ENCODE measurements around the gene HOXA11. TPM values are rescaled to one million over a fixed set of nuclear protein-coding genes. Genes with fewer than 3 reads are reported as not detected.

Gene HOXA11
- total RNA-seq, 2 donors from 2014 or later: 0.28 to 3.7 TPM

- no peaks in the 10 kb centered on the region for H3K27me3 ChIP-seq (replicated peaks; ENCODE audit: insufficient read depth)
- no peak for ATAC-seq (ENCODE audit: insufficient number of reproducible peaks, low FRiP score, low read depth)
- H3K27ac ChIP-seq: peak overlapping the region in 1 of 2 donors; percentile 24
- H3K36me3 ChIP-seq: no peaks in the 10 kb centered on the region
- H3K9me3 ChIP-seq: no peaks in the 10 kb centered on the region
- H3K4me1 ChIP-seq (ENCODE audit: control insufficient read depth in 1 of 2, low read depth in 2 of 2): peaks cover 7 to 21% of the 10 kb centered on the region in 2 donors
- no peak for TF ChIP-seq CTCF (IDR thresholded peaks at IDR 0.05)
- no peak overlapping the region for H3K4me3 ChIP-seq
- DNase-seq (ENCODE audit: low spot score): no peak
Measured at GRCh38 chr7:27134392-27134791, 50.6 kb downstream of the HOXA11 start.

- Histone ChIP-seq H3K4me1 (ENCODE audit: control insufficient read depth in 1 of 2, low read depth in 2 of 2) (peaks cover 7 to 29% of the 10 kb centered on the region in 2 donors), H3K9me3 (no peaks in the 10 kb centered on the region), H3K27me3 (replicated peaks; ENCODE audit: insufficient read depth) (no peaks in the 10 kb centered on the region), H3K27ac (peak overlapping the region in 1 of 2 donors; percentile 24), H3K36me3 (no peaks in the 10 kb centered on the region), H3K4me3 (no peak overlapping the region)
- no peak for DNase-seq (ENCODE audit: low spot score)
- TF ChIP-seq CTCF (IDR thresholded peaks at IDR 0.05): no peak
- no peak for ATAC-seq (ENCODE audit: insufficient number of reproducible peaks, low FRiP score, low read depth)
Measured at GRCh38 chr7:27133409-27134231, 51.4 kb downstream of the HOXA11 start.

GRCh38 chr7:27132978-27133377, 52.1 kb downstream of the HOXA11 start:
- H3K4me1 ChIP-seq (ENCODE audit: control insufficient read depth in 1 of 2, low read depth in 2 of 2): peaks cover 7 to 34% of the 10 kb centered on the region in 2 donors
- no peak overlapping the region for H3K27ac ChIP-seq
- H3K36me3 ChIP-seq: no peaks in the 10 kb centered on the region
- H3K27me3 ChIP-seq (replicated peaks; ENCODE audit: insufficient read depth): no peaks in the 10 kb centered on the region
- ATAC-seq (ENCODE audit: insufficient number of reproducible peaks, low FRiP score, low read depth) (no peak), DNase-seq (ENCODE audit: low spot score) (no peak)
- H3K4me3 ChIP-seq: no peak overlapping the region
- no peaks in the 10 kb centered on the region for H3K9me3 ChIP-seq
- TF ChIP-seq CTCF (IDR thresholded peaks at IDR 0.05): no peak

GRCh38 chr7:27132214-27132613, 52.8 kb downstream of the HOXA11 start:
- H3K9me3 ChIP-seq: no peaks in the 10 kb centered on the region
- DNase-seq (ENCODE audit: low spot score): no peak
- peaks cover 7 to 41% of the 10 kb centered on the region in 2 donors for H3K4me1 ChIP-seq (ENCODE audit: control insufficient read depth in 1 of 2, low read depth in 2 of 2)
- TF ChIP-seq CTCF (IDR thresholded peaks at IDR 0.05): no peak
- no peak overlapping the region for H3K4me3 ChIP-seq
- no peaks in the 10 kb centered on the region for H3K27me3 ChIP-seq (replicated peaks; ENCODE audit: insufficient read depth)
- no peaks in the 10 kb centered on the region for H3K36me3 ChIP-seq
- no peak overlapping the region for H3K27ac ChIP-seq
- no peak for ATAC-seq (ENCODE audit: insufficient number of reproducible peaks, low FRiP score, low read depth)

GRCh38 chr7:27131390-27131819, 53.6 kb downstream of the HOXA11 start:
- Histone ChIP-seq H3K4me1 (ENCODE audit: control insufficient read depth in 1 of 2, low read depth in 2 of 2) (peaks cover 2 to 42% of the 10 kb centered on the region in 2 donors), H3K27ac (peak overlapping the region; percentile 75 to 87), H3K27me3 (replicated peaks; ENCODE audit: insufficient read depth) (no peaks in the 10 kb centered on the region), H3K36me3 (no peaks in the 10 kb centered on the region), H3K4me3 (peak overlapping the region; percentile 77), H3K9me3 (no peaks in the 10 kb centered on the region)
- ATAC-seq (ENCODE audit: insufficient number of reproducible peaks, low FRiP score, low read depth) (no peak), DNase-seq (ENCODE audit: low spot score) (no peak)
- no peak for TF ChIP-seq CTCF (IDR thresholded peaks at IDR 0.05)

Other genes with a start within 250 kb of the HOXA11 start
- gene HOXA1, start 89.2 kb downstream of the HOXA11 start, total RNA-seq: 1 to 10 TPM in 1 of 2 donors, not detected in 1; 3.1 TPM
- 1 to 10 TPM; 3.4 to 4.6 TPM for gene HOXA2, start 82.5 kb downstream of the HOXA11 start, total RNA-seq
- 1 to 10 TPM; 3.7 to 6.1 TPM for gene HOXA4, start 54.5 kb downstream of the HOXA11 start, total RNA-seq
- gene HOXA5, start 41.6 kb downstream of the HOXA11 start, total RNA-seq: 1 to 10 TPM in 1 of 2 donors, under 1 TPM in 1; 0.35 to 1.2 TPM
- gene HOXA6, start 37.5 kb downstream of the HOXA11 start, total RNA-seq: not detected
- gene HOXA3, start 32.6 kb downstream of the HOXA11 start, total RNA-seq: 10 to 100 TPM in 1 of 2 donors, 1 to 10 TPM in 1; 6.5 to 29.3 TPM
- under 1 TPM; 0.28 to 0.54 TPM for gene HOXA7, start 28.6 kb downstream of the HOXA11 start, total RNA-seq
- gene HOXA9, start 19.7 kb downstream of the HOXA11 start, total RNA-seq: not detected
- gene HOXA10, start 10.9 kb downstream of the HOXA11 start, total RNA-seq: under 1 TPM in 1 of 2 donors, not detected in 1; 0.81 TPM
- under 1 TPM in 1 of 2 donors, not detected in 1; 0.14 TPM for gene HOXA13, start 14.9 kb upstream of the HOXA11 start, total RNA-seq
- not detected for gene EVX1, start 57.6 kb upstream of the HOXA11 start, total RNA-seq

Measured in thoracic aorta (tissue), 2 donors.